GM18520 (cell line): Measurements from ENCODE around the gene DIP2C.

ENCODE experiments used
- ATAC-seq: cut with Tn5 transposase; IDR thresholded peaks from one replicate; pipeline ENCODE4 v1.9.1; 2021; ENCODE audit not compliant: unreplicated experiment

DIP2C gene

GRCh38 chr10:559767-560047 lies 129.8 kb downstream of the DIP2C start:
- ATAC-seq, result no peak

DNA sequence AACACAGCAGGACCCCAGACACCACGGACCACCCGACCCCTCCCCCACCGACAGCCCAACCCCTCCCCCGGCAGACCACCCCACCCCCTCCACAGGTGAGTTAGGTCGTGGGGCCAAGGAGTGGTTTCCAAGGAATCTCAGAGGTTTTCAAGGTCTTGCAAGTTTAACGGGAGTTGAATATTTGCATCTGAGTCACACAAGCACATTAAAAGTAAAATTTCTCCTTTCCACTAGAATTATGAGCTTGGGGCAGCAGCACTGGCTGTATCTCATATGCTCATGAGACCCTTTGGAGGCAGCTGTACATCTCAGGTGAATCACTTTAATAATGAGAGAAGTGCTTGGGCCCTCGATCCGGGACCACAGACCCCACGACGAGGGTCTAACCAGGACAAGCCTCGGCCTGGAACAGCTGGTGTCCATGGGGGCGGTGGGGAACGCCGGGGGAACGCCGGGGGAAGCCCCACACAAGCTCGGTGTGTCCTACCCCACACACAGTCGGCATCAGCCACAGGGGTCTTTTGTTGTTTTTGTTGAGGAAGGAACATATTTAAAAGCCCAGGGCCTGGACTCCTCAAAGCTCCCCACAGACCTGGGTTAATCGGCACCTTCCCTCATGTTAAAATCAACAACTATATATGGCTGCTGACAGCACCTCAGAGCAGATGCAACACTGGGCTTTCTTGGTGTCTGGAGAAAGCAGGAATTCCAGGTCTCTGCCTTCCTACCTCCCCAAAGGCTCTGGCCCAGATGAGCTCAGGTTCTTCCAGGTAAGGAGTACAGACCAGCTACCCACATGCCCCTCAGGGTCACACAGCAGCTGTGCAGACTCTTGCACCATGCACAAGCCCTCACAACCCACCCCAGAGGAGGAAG lies 130.3 kb downstream of the DIP2C start:
- ATAC-seq, result no peak

- ATAC-seq, result no peak
Observed at GRCh38 chr10:558364-558763, 131.1 kb downstream of the DIP2C start.

- no peak for ATAC-seq
Observed at GRCh38 chr10:557792-558328, 131.6 kb downstream of the DIP2C start.

- no peak for ATAC-seq
Observed at GRCh38 chr10:556971-557637, 132.4 kb downstream of the DIP2C start.

GRCh38 chr10:555682-556350 lies 133.7 kb downstream of the DIP2C start:
- ATAC-seq, result no peak

- ATAC-seq, result no peak
Observed at GRCh38 chr10:555281-555680, 134.2 kb downstream of the DIP2C start.

DNA sequence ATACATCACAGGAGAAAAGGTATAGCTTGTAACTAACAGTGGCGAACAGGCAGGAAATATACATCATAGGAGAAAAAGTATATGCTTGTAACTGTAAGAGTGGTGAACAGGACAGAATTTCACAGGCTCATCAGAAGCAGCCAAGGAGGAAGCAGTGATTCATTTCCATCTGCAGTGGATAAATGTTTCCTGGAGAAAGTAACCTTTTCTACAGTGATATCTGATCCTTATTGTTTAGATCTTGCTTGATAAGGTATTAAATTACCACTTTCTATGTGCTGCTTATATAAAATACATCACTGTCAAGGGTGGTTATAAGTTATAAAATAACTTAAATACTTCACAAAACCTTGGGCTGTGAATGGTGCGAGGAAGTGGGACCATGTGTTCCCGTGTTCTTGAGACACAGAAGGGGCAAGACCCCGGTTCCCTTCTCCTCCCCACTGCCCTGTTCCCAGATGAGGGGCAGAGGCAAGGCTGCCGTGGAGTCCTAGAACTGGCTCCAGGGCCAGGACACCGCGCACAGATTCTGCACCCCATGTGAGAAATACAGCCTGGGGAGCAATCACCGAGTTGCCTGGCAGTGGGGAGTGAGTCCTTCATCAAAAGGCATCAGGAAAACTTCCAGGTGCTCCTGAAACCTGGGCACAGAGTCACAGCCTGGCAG lies 135.2 kb downstream of the DIP2C start:
- ATAC-seq, result no peak

- no peak for ATAC-seq
Observed at GRCh38 chr10:553233-553632, 136.2 kb downstream of the DIP2C start.

- no peak for ATAC-seq
Observed at GRCh38 chr10:552679-553078, 136.8 kb downstream of the DIP2C start.

- no peak for ATAC-seq
Observed at GRCh38 chr10:551373-552252, 137.9 kb downstream of the DIP2C start.

- no peak for ATAC-seq
Observed at GRCh38 chr10:550665-551372, 138.6 kb downstream of the DIP2C start.

DNA sequence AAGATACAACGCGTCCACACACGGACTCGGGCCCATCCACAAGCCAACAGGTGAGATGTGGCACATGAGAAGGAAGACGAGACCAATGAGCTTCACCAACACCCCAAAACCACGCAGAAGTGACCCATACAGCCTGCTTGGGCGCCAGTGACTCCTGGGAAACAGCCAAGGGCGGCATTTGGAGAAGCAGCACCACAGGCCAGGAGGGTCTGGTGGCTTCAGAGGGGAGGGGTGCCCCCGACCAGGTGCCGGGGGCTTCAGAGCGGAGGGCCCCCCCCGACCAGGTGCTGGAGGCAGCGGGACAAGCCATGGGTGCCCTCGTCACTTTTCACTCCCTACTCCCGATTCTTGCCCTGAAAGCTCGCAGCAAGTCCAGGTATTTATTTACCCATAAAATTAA lies 140.1 kb downstream of the DIP2C start:
- ATAC-seq, result no peak

GRCh38 chr10:548238-548901 lies 141.1 kb downstream of the DIP2C start:
- no peak for ATAC-seq

DNA sequence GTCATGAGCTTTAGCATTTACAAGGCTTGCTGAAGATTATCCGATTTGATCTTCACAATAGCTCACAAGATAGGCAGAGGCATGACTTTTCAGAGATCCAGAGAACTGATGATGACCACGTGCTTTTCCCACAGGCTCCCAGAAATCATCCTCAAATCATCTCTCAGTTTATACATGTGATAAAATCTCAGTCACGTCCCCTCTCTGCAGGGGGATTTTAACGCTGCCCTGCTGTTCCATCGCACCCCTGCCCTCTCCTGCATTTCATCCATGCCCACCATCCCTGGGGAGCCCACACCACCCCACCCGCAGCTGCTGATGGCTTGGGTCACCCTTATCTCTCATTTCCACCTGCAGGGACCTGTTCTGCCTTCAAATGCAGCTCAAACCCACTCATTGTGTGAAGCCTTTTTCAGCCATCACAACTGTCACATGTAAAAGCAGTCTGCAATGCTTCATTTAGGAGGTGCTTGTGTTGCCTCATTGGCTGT lies 141.8 kb downstream of the DIP2C start:
- no peak for ATAC-seq

GRCh38 chr10:546971-547590 lies 142.4 kb downstream of the DIP2C start:
- no peak for ATAC-seq

DNA sequence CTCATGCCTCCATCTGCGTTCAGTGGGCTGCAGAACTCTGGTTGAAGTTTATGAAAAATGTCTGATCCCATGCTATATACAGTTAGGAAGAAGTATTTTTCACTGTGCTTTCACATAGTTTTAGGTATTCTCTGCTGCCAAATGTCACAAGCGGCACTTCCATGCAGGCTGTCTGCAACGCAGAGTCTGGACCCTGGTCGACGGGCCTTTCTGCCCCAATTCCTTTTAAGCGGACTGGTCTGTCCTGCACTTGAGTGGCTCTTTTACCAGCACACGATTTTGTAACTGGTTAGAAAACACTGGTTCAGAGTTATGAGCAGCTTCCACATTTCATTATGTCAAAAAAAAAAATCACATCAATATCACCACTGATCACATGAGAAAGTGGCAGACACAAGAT lies 143.0 kb downstream of the DIP2C start:
- ATAC-seq, result no peak
